IPS DF 4.7 (cell line): ENCODE measurements around the gene CTBP2.

Experiments
- DNase-seq: peaks from one replicate; pipeline ENCODE4 v3.0.0-alpha.2; 2013; ENCODE audit warnings: low spot score; ENCODE audit errors: extremely low read depth

CTBP2 gene

GRCh38 chr10:125043841-125044658, 116.3 kb downstream of the CTBP2 start:
- DNase-seq: no peak

DNA sequence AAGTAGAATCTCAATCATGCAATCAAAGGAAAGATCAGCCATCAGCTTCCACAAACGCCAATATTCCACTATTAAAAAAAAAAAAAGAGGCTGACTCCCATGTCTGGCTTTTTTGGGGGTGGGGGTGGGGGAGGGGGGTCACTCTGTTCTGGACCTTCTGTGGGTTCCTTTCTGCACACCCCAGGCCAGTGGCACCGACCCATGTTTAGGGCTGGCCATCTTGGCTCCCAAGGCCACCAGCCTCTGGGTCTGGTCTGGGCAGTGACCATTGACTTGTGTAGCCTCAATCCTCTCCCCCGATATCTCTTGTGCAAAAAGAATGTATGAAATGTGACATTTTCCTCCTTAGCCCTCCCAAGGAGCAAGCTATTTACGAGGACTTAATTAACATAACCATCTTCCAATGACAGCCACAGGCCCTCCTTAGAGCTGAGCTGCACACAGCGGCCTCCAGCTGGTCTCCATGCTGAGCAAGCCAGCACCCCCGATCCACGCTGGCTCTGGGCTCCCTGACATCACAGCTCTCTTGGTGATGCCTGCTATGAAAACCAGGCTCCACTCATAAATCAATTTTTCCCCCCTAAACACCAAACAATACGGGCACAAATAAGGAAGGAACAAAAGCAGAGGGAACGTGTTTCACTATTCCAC, 118.4 kb downstream of the CTBP2 start:
- no peak for DNase-seq

GRCh38 chr10:125039354-125039769, 121.0 kb downstream of the CTBP2 start:
- no peak for DNase-seq

GRCh38 chr10:125038637-125039036, 121.7 kb downstream of the CTBP2 start:
- DNase-seq: no peak

GRCh38 chr10:125037145-125037877, 123.1 kb downstream of the CTBP2 start:
- DNase-seq: no peak

- DNase-seq: no peak
These were observed 124.6 kb downstream of the CTBP2 start for GRCh38 chr10:125035588-125036295.

DNA sequence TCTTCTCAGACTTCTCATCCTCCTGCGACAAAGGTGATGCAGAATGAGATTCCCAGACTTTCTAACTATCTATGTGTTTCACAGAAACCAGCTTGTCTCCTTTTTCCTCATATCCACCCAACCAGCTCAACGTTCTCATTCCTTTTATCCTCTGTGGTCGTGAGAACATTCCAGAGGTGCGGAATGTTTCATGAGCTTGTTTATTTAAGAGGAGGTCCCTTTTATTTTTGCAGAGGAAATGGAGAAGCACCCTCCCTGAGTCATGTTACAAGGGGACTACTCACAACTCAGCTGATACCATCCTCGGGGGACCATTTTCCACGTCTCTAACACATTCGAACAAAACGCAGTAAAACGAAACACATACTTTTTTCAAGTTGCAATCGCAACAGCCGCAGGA, 125.2 kb downstream of the CTBP2 start:
- DNase-seq: no peak

DNA sequence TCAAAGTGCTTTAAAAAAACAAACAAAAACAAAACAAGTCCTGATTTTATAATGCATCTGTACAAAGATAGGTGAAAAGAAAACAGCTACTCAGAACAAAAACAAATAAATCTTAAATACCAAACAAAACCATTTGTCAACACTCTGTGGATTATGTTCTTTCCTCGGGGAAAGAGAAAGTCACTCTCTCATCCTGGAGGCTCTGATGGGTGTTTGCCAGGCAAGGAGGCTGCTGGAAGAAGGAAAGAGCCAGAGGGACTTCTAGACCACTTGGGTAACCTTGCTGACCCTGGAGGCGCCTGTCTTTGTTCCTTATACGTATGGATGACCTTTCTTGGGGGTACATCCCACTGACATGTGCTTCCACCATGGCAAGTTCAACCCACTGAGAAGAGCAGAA, 125.7 kb downstream of the CTBP2 start:
- DNase-seq: no peak

DNA sequence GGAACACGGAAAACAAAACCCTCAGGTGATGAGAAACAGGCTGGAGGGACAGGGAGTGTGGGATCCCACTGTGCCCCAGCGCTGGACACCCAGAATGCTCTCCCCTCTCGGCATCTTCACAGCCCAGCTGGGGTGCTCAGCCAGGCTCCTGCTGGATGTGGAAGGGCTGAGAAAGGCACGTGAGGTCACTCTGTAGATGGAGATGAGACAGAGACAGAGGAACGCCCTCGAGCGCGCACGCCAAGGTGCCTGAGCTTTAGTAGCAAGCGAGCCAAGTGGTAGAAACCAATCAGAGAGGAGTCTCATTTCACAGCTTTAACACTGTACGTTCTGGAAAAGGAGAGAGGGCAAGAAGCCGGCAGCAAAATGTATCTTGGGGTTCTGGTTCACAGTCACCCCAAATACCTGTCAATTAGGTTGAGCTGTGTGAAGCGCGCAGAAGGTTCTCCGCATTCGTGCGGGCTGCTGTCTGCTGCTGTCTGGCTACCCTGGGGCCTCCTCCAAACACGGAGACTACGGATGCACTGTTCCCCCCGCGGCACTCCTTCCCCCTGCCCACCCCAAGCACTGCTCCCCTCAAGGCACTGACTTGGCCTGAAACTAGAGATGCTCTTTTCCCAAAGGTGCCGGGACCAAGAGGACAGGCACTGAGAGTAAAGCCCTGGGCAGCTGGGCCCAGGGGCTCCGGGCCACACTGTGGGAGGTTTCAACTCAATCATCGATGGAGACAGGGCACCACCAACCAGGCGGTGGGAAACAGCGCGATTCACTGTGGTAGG, 127.0 kb downstream of the CTBP2 start:
- DNase-seq: no peak

GRCh38 chr10:125032474-125033020, 127.8 kb downstream of the CTBP2 start:
- DNase-seq: no peak

DNA sequence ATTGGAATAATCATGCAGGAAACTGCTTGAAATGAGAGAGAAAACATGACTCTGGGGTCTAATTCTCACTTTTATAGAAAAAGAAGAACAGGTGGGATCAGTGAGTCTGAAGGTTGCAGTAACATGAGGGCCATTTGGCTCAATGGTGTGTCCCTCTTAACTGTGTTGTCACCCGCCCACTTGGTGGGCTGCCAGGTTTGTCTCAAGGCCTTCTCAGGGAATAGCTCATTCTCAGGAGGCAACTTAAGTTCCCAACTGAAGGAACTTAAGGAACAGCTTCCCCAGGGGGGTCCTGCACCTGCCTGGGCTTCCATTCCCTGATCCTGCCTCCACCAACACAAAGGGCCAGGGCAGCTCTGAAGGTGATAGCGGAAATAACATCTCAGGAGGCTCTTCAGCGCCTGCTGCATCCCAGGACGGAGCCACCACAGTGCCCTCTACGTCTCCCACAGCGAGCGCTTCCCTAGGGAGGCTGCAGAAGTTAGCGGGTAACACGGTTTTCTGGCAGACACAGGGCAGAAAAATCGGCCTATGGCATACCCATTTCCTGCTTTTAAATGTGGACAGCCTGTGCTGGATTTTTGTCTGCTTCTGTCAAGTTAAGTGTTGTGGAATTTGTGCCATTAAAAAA, 129.7 kb downstream of the CTBP2 start:
- DNase-seq: no peak

- no peak for DNase-seq
These were observed 130.7 kb downstream of the CTBP2 start for GRCh38 chr10:125029584-125030242.

DNA sequence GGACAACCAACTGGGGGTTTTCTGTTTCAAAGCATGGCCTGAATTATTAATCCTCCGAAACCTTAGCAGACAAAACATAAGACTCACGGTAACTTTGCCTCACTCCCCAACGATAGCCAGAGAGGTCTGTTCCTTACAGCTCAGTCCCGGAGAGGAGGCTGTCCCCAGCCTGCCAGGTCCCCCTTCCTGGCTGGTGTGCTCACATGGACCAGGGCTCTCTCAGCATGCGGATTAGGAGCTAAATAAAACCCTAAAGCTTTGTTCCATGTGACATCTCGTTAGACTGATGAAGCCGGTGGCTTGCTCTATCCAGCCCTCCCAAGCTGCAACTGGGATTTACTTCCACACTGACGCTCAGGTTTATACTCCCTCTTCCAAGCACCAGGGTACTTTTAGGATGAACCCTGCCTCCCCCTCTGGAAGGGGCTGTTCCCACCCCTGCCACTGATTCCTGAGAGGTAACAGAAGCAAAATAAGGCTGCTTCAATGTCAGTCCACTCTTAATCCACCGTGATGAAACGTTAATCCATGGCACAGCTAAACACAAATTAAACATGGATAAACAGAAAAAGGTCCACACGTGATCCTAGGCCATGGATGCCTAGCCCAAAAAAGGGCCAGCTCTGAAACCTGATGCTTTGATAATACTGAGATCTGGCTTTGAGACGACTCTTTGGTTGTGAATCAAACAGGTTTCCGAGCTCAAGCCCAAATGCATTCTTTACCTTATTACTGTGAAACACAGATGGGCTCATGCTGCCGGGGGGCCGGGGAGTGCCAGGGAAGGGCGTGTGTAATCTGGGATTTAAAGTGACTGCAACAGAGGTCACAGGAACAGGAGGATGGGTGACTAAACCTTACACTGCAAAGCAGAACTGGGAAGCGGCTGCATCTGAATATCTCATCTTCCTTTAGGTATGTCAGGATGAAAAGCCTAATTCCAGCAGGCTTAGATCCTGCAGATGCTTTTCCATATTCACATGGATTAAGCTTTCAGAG, 132.2 kb downstream of the CTBP2 start:
- no peak for DNase-seq

GRCh38 chr10:125026974-125027735, 133.2 kb downstream of the CTBP2 start:
- no peak for DNase-seq

- DNase-seq: no peak
These were observed 134.1 kb downstream of the CTBP2 start for GRCh38 chr10:125026036-125026931.

GRCh38 chr10:125025341-125025740, 135.0 kb downstream of the CTBP2 start:
- DNase-seq: no peak
